GM18508 (cell line): ENCODE measurements around the gene PHLDB3.

Source experiments
- ATAC-seq: cut with Tn5 transposase; IDR thresholded peaks from one replicate; pipeline ENCODE4 v1.9.1; 2021; ENCODE audit warnings: moderate number of reproducible peaks; ENCODE audit not compliant: insufficient read depth, unreplicated experiment

The PHLDB3 gene

GRCh38 chr19:43471091-43471490, 33.5 kb downstream of the PHLDB3 start:
- ATAC-seq, result no peak

- no peak for ATAC-seq
Observed at GRCh38 chr19:43470288-43470687, 34.3 kb downstream of the PHLDB3 start.

- no peak for ATAC-seq
Observed at GRCh38 chr19:43469160-43469480, 35.4 kb downstream of the PHLDB3 start.

- ATAC-seq, result no peak
Observed at GRCh38 chr19:43468354-43469159, 36.0 kb downstream of the PHLDB3 start.

- ATAC-seq, result no peak
Observed at GRCh38 chr19:43467730-43468129, 36.8 kb downstream of the PHLDB3 start.

- no peak for ATAC-seq
Observed at GRCh38 chr19:43467276-43467675, 37.3 kb downstream of the PHLDB3 start.

- no peak for ATAC-seq
Observed at GRCh38 chr19:43466793-43467192, 37.8 kb downstream of the PHLDB3 start.

- ATAC-seq, result no peak
Observed at GRCh38 chr19:43465468-43466120, 39.0 kb downstream of the PHLDB3 start, which contains the start of gene LYPD3. TSS of gene LYPD3 (minus strand) at chr19:43465608. CDS start at chr19:43465571, 37 bp downstream.

GRCh38 chr19:43464134-43464775, 40.3 kb downstream of the PHLDB3 start:
- peak; percentile 31 for ATAC-seq

GRCh38 chr19:43463381-43464133, 41.0 kb downstream of the PHLDB3 start:
- ATAC-seq, result peak; percentile 55

GRCh38 chr19:43462785-43463380, 41.7 kb downstream of the PHLDB3 start:
- ATAC-seq, result no peak

GRCh38 chr19:43462383-43462782, 42.2 kb downstream of the PHLDB3 start:
- ATAC-seq, result no peak

GRCh38 chr19:43461303-43461702, 43.2 kb downstream of the PHLDB3 start:
- ATAC-seq, result no peak

- ATAC-seq, result no peak
Observed at GRCh38 chr19:43460362-43461016, 44.1 kb downstream of the PHLDB3 start.

- ATAC-seq, result no peak
Observed at GRCh38 chr19:43457809-43458208, 46.7 kb downstream of the PHLDB3 start.

GRCh38 chr19:43455321-43456113, 49.0 kb downstream of the PHLDB3 start:
- no peak for ATAC-seq

- ATAC-seq, result no peak
Observed at GRCh38 chr19:43454031-43454430, 50.5 kb downstream of the PHLDB3 start.

GRCh38 chr19:43452582-43452981, 52.0 kb downstream of the PHLDB3 start:
- ATAC-seq, result no peak

GRCh38 chr19:43450545-43450997, 54.0 kb downstream of the PHLDB3 start:
- ATAC-seq, result no peak
